ACC112 (cell line): ENCODE results near the gene TOB1.

Source experiments
- H2AFZ ChIP-seq: fragments of 200-600 bp; sonication (generic); one replicate; pipeline ENCODE4 v1.6.0; 2017; ENCODE audit warnings: antibody characterized with exemption, low read length; ENCODE audit not compliant: unreplicated experiment
- H3K27ac ChIP-seq: fragments of 200-600 bp; sonication (generic); 2 replicates; pipeline ENCODE4 v1.5.1; 2014; ENCODE audit warnings: low read depth, mild to moderate bottlenecking, antibody characterized with exemption, low read length, moderate library complexity
- H3K27me3 ChIP-seq: fragments of 200-600 bp; sonication (generic); 2 replicates; pipeline ENCODE4 v1.6.1; 2014; ENCODE audit warnings: mild to moderate bottlenecking, antibody characterized with exemption, low read length, moderate library complexity, mixed read lengths; ENCODE audit not compliant: insufficient read depth
- H3K36me3 ChIP-seq: fragments of 200-600 bp; sonication (generic); 2 replicates; pipeline ENCODE4 v1.6.1; 2016; ENCODE audit warnings: mild to moderate bottlenecking, antibody characterized with exemption, low read length, moderate library complexity, mixed read lengths; ENCODE audit not compliant: insufficient read depth
- H3K4me1 ChIP-seq: fragments of 200-600 bp; sonication (generic); one replicate; pipeline ENCODE4 v1.6.1; 2016; ENCODE audit warnings: low read length, mixed read lengths; ENCODE audit not compliant: insufficient read depth, unreplicated experiment, control insufficient read depth
- H3K4me3 ChIP-seq: fragments of 200-600 bp; sonication (generic); 2 replicates; pipeline ENCODE4 v1.5.1; 2014; ENCODE audit warnings: mild to moderate bottlenecking, low read depth, low read length
- H3K79me2 ChIP-seq: fragments of 200-600 bp; sonication (generic); one replicate; pipeline ENCODE4 v1.6.0; 2016; ENCODE audit warnings: low read length; ENCODE audit not compliant: control insufficient read depth, unreplicated experiment, insufficient read depth

TOB1 gene

GRCh38 chr17:50835301-50836234 is 30.6 kb downstream of the TOB1 start, which contains the start of gene WFIKKN2:
TSS of gene WFIKKN2 (plus strand) at chr17:50835586. CDS start at chr17:50835938, 352 bp downstream.
- no peak within 1 kb of the TSS for H2AFZ ChIP-seq
- no peaks in the 10 kb centered on the region for H3K36me3 ChIP-seq
- H3K27me3 ChIP-seq = no peaks in the 10 kb centered on the region; the same call in 1 of the 2 replicates
- H3K4me1 ChIP-seq = no peaks in the 10 kb centered on the region
- peak within 1 kb of the TSS; percentile 58 for H3K4me3 ChIP-seq
- no peak within 1 kb of the TSS for H3K27ac ChIP-seq
- no peaks in the 10 kb centered on the region for H3K79me2 ChIP-seq

- H3K27ac ChIP-seq = no peak overlapping the region
- H2AFZ ChIP-seq = no peak overlapping the region
- no peaks in the 10 kb centered on the region for H3K79me2 ChIP-seq
- no peaks in the 10 kb centered on the region; the same call in 1 of the 2 replicates for H3K27me3 ChIP-seq
- no peaks in the 10 kb centered on the region for H3K4me1 ChIP-seq
- H3K4me3 ChIP-seq = peak overlapping the region; percentile 58
- H3K36me3 ChIP-seq = no peaks in the 10 kb centered on the region
These were observed 31.5 kb downstream of the TOB1 start for GRCh38 chr17:50834429-50835300.

- Histone ChIP-seq H3K27me3 (no peaks in the 10 kb centered on the region; the same call in 1 of the 2 replicates), H2AFZ (no peak overlapping the region), H3K79me2 (no peaks in the 10 kb centered on the region), H3K4me1 (no peaks in the 10 kb centered on the region), H3K36me3 (no peaks in the 10 kb centered on the region), H3K4me3 (no peak overlapping the region), H3K27ac (no peak overlapping the region)
These were observed 32.4 kb downstream of the TOB1 start for GRCh38 chr17:50833510-50834428.

- H3K4me1 ChIP-seq = no peaks in the 10 kb centered on the region
- H3K27ac ChIP-seq = no peak overlapping the region
- no peaks in the 10 kb centered on the region; the same call in 1 of the 2 replicates for H3K27me3 ChIP-seq
- H3K36me3 ChIP-seq = no peaks in the 10 kb centered on the region
- H3K4me3 ChIP-seq = no peak overlapping the region
- H3K79me2 ChIP-seq = no peaks in the 10 kb centered on the region
- H2AFZ ChIP-seq = no peak overlapping the region
These were observed 33.2 kb downstream of the TOB1 start for GRCh38 chr17:50832864-50833381.

- Histone ChIP-seq H2AFZ (no peak overlapping the region), H3K27me3 (peaks cover 4% of the 10 kb centered on the region), H3K4me1 (no peaks in the 10 kb centered on the region)
These were observed 33.8 kb downstream of the TOB1 start for GRCh38 chr17:50832267-50832863.

GRCh38 chr17:50831471-50831928 is 34.7 kb downstream of the TOB1 start:
- Histone ChIP-seq H3K27ac (no peak overlapping the region), H3K79me2 (no peaks in the 10 kb centered on the region), H3K27me3 (peaks cover 4% of the 10 kb centered on the region), H3K36me3 (no peaks in the 10 kb centered on the region), H3K4me1 (no peaks in the 10 kb centered on the region), H2AFZ (no peak overlapping the region), H3K4me3 (no peak overlapping the region)

More at GRCh38 chr17:50832267-50832863, 33.8 kb downstream of the TOB1 start:
- no peak overlapping the region for H3K27ac ChIP-seq
- no peak overlapping the region for H3K4me3 ChIP-seq
- no peaks in the 10 kb centered on the region for H3K36me3 ChIP-seq
- H3K79me2 ChIP-seq = no peaks in the 10 kb centered on the region

- Histone ChIP-seq H3K79me2 (no peaks in the 10 kb centered on the region), H3K4me3 (no peak overlapping the region), H3K27me3 (peaks cover 4% of the 10 kb centered on the region), H2AFZ (no peak overlapping the region), H3K36me3 (no peaks in the 10 kb centered on the region), H3K4me1 (no peaks in the 10 kb centered on the region), H3K27ac (no peak overlapping the region)
These were observed 35.2 kb downstream of the TOB1 start for GRCh38 chr17:50830994-50831393.

- Histone ChIP-seq H3K4me3 (no peak overlapping the region), H3K4me1 (no peaks in the 10 kb centered on the region), H2AFZ (no peak overlapping the region), H3K27me3 (peaks cover 4% of the 10 kb centered on the region), H3K79me2 (no peaks in the 10 kb centered on the region), H3K36me3 (no peaks in the 10 kb centered on the region), H3K27ac (no peak overlapping the region)
These were observed 35.8 kb downstream of the TOB1 start for GRCh38 chr17:50830352-50830751.

- H2AFZ ChIP-seq = no peak overlapping the region
- H3K4me3 ChIP-seq = no peak overlapping the region
- no peak overlapping the region for H3K27ac ChIP-seq
- no peaks in the 10 kb centered on the region for H3K79me2 ChIP-seq
- no peaks in the 10 kb centered on the region for H3K36me3 ChIP-seq
- H3K27me3 ChIP-seq = peaks cover 8% of the 10 kb centered on the region; the same call in 1 of the 2 replicates
- no peaks in the 10 kb centered on the region for H3K4me1 ChIP-seq
These were observed 36.8 kb downstream of the TOB1 start for GRCh38 chr17:50829332-50829731.
